HepG2 (cell line): ENCODE data around the gene ABCA2. TPM values are rescaled to one million over a fixed set of nuclear protein-coding genes. Genes with fewer than 3 reads are reported as not detected.
A peak's percentile ranks its signal among the peaks of the same experiment; 100 is the strongest.

Experiments used
- HNF4A ChIP-seq: sonication (generic); formaldehyde crosslinking; IDR thresholded peaks from 2 replicates; pipeline ENCODE4 v1.4.0; 2020; ENCODE audit warnings: missing genetic modification reagents
- IKZF4 ChIP-seq: sonication (generic); formaldehyde crosslinking; IDR thresholded peaks from 2 replicates; pipeline ENCODE4 v1.5.1; 2020; ENCODE audit warnings: borderline replicate concordance, mild to moderate bottlenecking, low read depth, missing genetic modification reagents; ENCODE audit errors: not compliant biosample characterization
- POGZ ChIP-seq: sonication (generic); formaldehyde crosslinking; IDR thresholded peaks from 2 replicates; pipeline ENCODE4 v1.4.0; 2020; ENCODE audit warnings: mild to moderate bottlenecking, missing genetic modification reagents
- SALL2 ChIP-seq: sonication (generic); formaldehyde crosslinking; IDR thresholded peaks from 2 replicates; pipeline ENCODE4 v1.8.1; 2023; ENCODE audit warnings: mild to moderate bottlenecking, missing genetic modification reagents, inconsistent platforms
- ZNF251 ChIP-seq: sonication (generic); formaldehyde crosslinking; IDR thresholded peaks from 2 replicates; pipeline ENCODE4 v1.9.0; 2021; ENCODE audit warnings: mild to moderate bottlenecking, missing genetic modification reagents
- ZNF564 ChIP-seq: sonication (generic); formaldehyde crosslinking; IDR thresholded peaks from 2 replicates; pipeline ENCODE4 v1.8.1; 2023; ENCODE audit warnings: mild to moderate bottlenecking, missing genetic modification reagents
- ZNF570 ChIP-seq: sonication (generic); formaldehyde crosslinking; IDR thresholded peaks from 2 replicates; pipeline ENCODE4 v1.4.0; 2020; ENCODE audit warnings: mild to moderate bottlenecking, missing genetic modification reagents, borderline replicate concordance
- ZNF790 ChIP-seq: sonication (generic); formaldehyde crosslinking; IDR thresholded peaks from 2 replicates; pipeline ENCODE4 v1.8.0; 2022; ENCODE audit warnings: missing genetic modification reagents, mild to moderate bottlenecking, borderline replicate concordance
- polyA plus RNA-seq, 8 experiments: library from polyadenylated mRNA; depleted of rRNA in 3 of 8; stranded (reverse) in 7 of 8; unstranded in 1 of 8; fragments of >200 nt; fragmentation: Illumina TruSeq in 4 of 8; extraction: Trizol in 4 of 8; gene quantifications; 2 replicates each; pipeline versions ENCODE4 v1.2.1 to v1.2.3, GENCODE V29; 2011 to 2016; ENCODE audit warnings: low read depth in 4 of 8, missing spikeins in 1 of 8, mixed read lengths in 1 of 8; ENCODE audit not compliant: insufficient read depth in 1 of 8
- total RNA-seq, 5 experiments: library from RNA; depleted of rRNA; stranded (reverse); fragments of >200 nt; fragmentation: Illumina TruSeq; extraction: Trizol; gene quantifications; 2 replicates each; pipeline ENCODE4 v1.2.3, GENCODE V29; 2016; ENCODE audit warnings: low read depth in 1 of 5
- TF ChIP-seq, protein P1 (sequence below): sonication (generic); formaldehyde crosslinking; IDR thresholded peaks from 2 replicates; pipeline ENCODE4 v1.4.0; 2020; ENCODE audit warnings: missing genetic modification reagents
- TF ChIP-seq, protein P2 (sequence below): sonication (generic); formaldehyde crosslinking; IDR thresholded peaks from 2 replicates; pipeline ENCODE4 v1.8.0; 2022; ENCODE audit warnings: missing genetic modification reagents, mild to moderate bottlenecking, moderate library complexity, borderline replicate concordance

ABCA2 gene
- total and polyA plus RNA-seq, 2 of the 13 experiments (the other 11 are each of a cell fraction or from before 2014, with no cell fraction given) = 2.9 to 19.2 TPM

DNA sequence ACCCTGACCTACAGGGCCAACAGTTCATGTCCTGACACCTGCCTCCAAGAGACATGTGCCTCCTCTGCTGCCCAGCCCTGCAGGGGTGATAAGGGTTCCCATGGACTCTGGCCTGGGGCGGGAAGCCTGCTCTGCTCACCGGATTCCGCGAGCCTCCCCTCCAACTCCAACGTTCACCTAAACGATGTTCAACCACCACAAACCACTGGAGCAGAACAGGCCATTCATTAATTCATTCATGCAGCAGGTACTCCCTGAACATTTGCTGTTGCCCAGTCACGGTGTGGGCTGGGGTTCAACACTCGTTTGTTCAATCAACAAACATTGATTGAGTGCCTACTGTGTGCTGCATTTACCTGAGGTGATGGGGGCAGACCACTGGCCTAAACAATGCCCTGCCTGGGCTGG, 46.0 kb upstream of the ABCA2 start (continued):
- TF ChIP-seq, protein P1, sequence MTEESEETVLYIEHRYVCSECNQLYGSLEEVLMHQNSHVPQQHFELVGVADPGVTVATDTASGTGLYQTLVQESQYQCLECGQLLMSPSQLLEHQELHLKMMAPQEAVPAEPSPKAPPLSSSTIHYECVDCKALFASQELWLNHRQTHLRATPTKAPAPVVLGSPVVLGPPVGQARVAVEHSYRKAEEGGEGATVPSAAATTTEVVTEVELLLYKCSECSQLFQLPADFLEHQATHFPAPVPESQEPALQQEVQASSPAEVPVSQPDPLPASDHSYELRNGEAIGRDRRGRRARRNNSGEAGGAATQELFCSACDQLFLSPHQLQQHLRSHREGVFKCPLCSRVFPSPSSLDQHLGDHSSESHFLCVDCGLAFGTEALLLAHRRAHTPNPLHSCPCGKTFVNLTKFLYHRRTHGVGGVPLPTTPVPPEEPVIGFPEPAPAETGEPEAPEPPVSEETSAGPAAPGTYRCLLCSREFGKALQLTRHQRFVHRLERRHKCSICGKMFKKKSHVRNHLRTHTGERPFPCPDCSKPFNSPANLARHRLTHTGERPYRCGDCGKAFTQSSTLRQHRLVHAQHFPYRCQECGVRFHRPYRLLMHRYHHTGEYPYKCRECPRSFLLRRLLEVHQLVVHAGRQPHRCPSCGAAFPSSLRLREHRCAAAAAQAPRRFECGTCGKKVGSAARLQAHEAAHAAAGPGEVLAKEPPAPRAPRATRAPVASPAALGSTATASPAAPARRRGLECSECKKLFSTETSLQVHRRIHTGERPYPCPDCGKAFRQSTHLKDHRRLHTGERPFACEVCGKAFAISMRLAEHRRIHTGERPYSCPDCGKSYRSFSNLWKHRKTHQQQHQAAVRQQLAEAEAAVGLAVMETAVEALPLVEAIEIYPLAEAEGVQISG (CRISPR knock-in tag) = peak; percentile 40
- TF ChIP-seq ZNF564 (CRISPR knock-in tag) (no peak), HNF4A (CRISPR knock-in tag) (peak; percentile 92), ZNF251 (no peak), POGZ (no peak), ZNF570 (CRISPR knock-in tag) (no peak), IKZF4 (peak; percentile 56), SALL2 (CRISPR knock-in tag) (no peak), ZNF790 (no peak)
- TF ChIP-seq, protein P2, sequence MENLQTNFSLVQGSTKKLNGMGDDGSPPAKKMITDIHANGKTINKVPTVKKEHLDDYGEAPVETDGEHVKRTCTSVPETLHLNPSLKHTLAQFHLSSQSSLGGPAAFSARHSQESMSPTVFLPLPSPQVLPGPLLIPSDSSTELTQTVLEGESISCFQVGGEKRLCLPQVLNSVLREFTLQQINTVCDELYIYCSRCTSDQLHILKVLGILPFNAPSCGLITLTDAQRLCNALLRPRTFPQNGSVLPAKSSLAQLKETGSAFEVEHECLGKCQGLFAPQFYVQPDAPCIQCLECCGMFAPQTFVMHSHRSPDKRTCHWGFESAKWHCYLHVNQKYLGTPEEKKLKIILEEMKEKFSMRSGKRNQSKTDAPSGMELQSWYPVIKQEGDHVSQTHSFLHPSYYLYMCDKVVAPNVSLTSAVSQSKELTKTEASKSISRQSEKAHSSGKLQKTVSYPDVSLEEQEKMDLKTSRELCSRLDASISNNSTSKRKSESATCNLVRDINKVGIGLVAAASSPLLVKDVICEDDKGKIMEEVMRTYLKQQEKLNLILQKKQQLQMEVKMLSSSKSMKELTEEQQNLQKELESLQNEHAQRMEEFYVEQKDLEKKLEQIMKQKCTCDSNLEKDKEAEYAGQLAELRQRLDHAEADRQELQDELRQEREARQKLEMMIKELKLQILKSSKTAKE (CRISPR knock-in tag) = no peak
